ENCODE data around the gene CRYM.

The CRYM gene

GRCh38 chr16:21228361-21228872 lies 49.7 kb downstream of the CRYM start:
- H3K27ac ChIP-seq (ENCODE audit: insufficient read depth, low read length, poor library complexity, severe bottlenecking) = no peak overlapping the region
- H3K27me3 ChIP-seq (replicated peaks; ENCODE audit: control insufficient read depth, insufficient read depth, low read length, poor library complexity, severe bottlenecking) = no peaks in the 10 kb centered on the region
- no peak for DNase-seq
- H3K36me3 ChIP-seq (ENCODE audit: control insufficient read depth, insufficient read depth, low read length) = no peaks in the 10 kb centered on the region
- H3K4me3 ChIP-seq (ENCODE audit: insufficient read depth, low read depth, low read length, poor library complexity, severe bottlenecking) = no peak overlapping the region
- no peaks in the 10 kb centered on the region for H3K9me3 ChIP-seq (ENCODE audit: control insufficient read depth, low read length)
- H3K4me1 ChIP-seq (ENCODE audit: control insufficient read depth, insufficient read depth, low read length, poor library complexity, severe bottlenecking) = no peaks in the 10 kb centered on the region

- Histone ChIP-seq H3K27me3 (replicated peaks; ENCODE audit: control insufficient read depth, insufficient read depth, low read length, poor library complexity, severe bottlenecking) (no peaks in the 10 kb centered on the region), H3K9me3 (ENCODE audit: control insufficient read depth, low read length) (no peaks in the 10 kb centered on the region), H3K4me3 (ENCODE audit: insufficient read depth, low read depth, low read length, poor library complexity, severe bottlenecking) (no peak overlapping the region), H3K4me1 (ENCODE audit: control insufficient read depth, insufficient read depth, low read length, poor library complexity, severe bottlenecking) (no peaks in the 10 kb centered on the region), H3K36me3 (ENCODE audit: control insufficient read depth, insufficient read depth, low read length) (no peaks in the 10 kb centered on the region), H3K27ac (ENCODE audit: insufficient read depth, low read length, poor library complexity, severe bottlenecking) (no peak overlapping the region)
- DNase-seq = no peak
These were observed 50.2 kb downstream of the CRYM start for GRCh38 chr16:21227866-21228265.

DNA sequence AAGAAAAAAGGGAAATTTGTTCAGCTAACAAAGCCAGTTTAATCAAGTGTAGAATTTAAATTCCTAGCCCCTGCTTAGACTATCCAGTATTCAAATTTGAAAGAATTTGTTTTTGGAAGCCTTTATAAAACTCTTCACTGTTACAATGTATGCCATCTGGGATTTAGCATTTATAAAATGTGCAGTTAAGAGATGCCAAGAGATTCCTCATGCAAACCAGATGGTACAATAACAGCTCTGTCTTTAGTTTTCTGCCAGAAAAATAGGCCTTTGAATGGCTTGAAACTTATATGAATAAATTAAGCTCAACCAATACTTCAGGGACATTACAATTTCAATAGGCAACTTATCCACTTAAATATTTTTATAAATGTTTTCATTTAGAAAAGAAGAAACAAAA lies 51.3 kb downstream of the CRYM start:
- H3K9me3 ChIP-seq (ENCODE audit: control insufficient read depth, low read length) = no peaks in the 10 kb centered on the region
- no peaks in the 10 kb centered on the region for H3K4me1 ChIP-seq (ENCODE audit: control insufficient read depth, insufficient read depth, low read length, poor library complexity, severe bottlenecking)
- H3K27ac ChIP-seq (ENCODE audit: insufficient read depth, low read length, poor library complexity, severe bottlenecking) = no peak overlapping the region
- no peaks in the 10 kb centered on the region for H3K36me3 ChIP-seq (ENCODE audit: control insufficient read depth, insufficient read depth, low read length)
- no peaks in the 10 kb centered on the region for H3K27me3 ChIP-seq (replicated peaks; ENCODE audit: control insufficient read depth, insufficient read depth, low read length, poor library complexity, severe bottlenecking)
- H3K4me3 ChIP-seq (ENCODE audit: insufficient read depth, low read depth, low read length, poor library complexity, severe bottlenecking) = no peak overlapping the region
- no peak for DNase-seq

- H3K4me1 ChIP-seq (ENCODE audit: control insufficient read depth, insufficient read depth, low read length, poor library complexity, severe bottlenecking) = no peaks in the 10 kb centered on the region
- H3K27me3 ChIP-seq (replicated peaks; ENCODE audit: control insufficient read depth, insufficient read depth, low read length, poor library complexity, severe bottlenecking) = peaks cover 1% of the 10 kb centered on the region
These were observed 53.3 kb downstream of the CRYM start for GRCh38 chr16:21224800-21225199.

DNA sequence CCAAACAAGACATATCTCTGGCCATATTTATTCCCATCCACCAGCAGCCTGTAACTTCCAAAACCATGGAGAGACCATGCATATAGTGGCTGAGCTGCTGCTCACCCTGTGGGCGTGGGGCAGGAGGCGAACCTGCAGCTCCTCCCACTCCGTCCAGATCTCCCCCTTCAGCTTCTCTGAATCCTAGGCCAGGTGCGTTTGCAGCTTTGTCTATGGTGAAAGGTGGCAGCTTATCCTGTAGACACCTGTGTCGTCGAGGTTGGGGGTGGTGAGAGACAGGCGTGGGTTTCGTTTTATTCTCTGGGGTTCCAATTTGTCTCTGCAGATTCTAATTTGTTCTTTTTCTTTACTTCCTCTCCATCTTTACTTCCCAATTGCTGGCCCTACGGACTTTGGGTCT lies 54.3 kb downstream of the CRYM start:
- H3K4me3 ChIP-seq (ENCODE audit: insufficient read depth, low read depth, low read length, poor library complexity, severe bottlenecking) = no peak overlapping the region
- H3K36me3 ChIP-seq (ENCODE audit: control insufficient read depth, insufficient read depth, low read length) = no peaks in the 10 kb centered on the region
- no peak for DNase-seq
- H3K4me1 ChIP-seq (ENCODE audit: control insufficient read depth, insufficient read depth, low read length, poor library complexity, severe bottlenecking) = no peaks in the 10 kb centered on the region
- no peak overlapping the region for H3K27ac ChIP-seq (ENCODE audit: insufficient read depth, low read length, poor library complexity, severe bottlenecking)
- peaks cover 7% of the 10 kb centered on the region for H3K27me3 ChIP-seq (replicated peaks; ENCODE audit: control insufficient read depth, insufficient read depth, low read length, poor library complexity, severe bottlenecking)
- no peaks in the 10 kb centered on the region for H3K9me3 ChIP-seq (ENCODE audit: control insufficient read depth, low read length)

More at GRCh38 chr16:21224800-21225199, 53.3 kb downstream of the CRYM start:
- Histone ChIP-seq H3K36me3 (ENCODE audit: control insufficient read depth, insufficient read depth, low read length) (no peaks in the 10 kb centered on the region), H3K27ac (ENCODE audit: insufficient read depth, low read length, poor library complexity, severe bottlenecking) (no peak overlapping the region), H3K4me3 (ENCODE audit: insufficient read depth, low read depth, low read length, poor library complexity, severe bottlenecking) (no peak overlapping the region), H3K9me3 (ENCODE audit: control insufficient read depth, low read length) (no peaks in the 10 kb centered on the region)
- DNase-seq = no peak

DNA sequence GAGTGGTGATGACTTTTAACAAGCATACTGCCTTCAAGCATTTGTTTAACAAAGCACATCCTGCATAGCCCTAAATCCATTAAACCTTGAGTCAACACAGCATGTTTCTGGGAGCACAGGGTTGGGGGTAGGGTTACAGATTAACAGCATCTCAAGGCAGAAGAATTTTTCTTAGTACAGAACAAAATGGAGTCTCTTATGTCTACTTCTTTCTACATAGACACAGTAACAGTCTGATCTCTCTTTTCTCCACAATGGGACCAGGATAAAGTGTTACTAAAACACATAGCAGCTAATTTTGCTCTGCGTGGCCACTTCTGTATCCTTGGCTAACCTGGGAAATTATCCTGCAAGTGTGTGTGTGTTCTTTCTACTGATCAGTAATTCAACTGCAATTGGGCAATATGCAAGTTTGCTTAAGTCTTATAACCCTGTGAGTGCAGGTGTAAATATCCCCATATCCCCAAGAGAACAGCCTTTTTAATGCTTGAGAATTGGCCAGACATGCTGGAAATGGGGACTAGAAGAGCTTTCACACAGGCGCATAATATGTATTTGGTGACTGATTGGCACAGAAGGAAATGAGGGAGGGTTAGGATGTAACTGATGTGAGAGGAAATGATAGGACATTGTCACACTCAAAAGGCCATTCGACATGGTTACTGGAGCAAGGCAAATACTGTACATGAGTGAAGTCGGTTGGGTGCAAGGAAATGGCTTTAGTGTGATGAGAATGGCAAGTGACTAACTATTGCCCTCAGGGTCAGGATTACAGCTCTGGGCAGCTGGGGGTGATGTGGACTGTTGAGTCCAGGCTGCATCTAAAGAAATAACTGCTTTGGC lies 55.4 kb downstream of the CRYM start:
- no peaks in the 10 kb centered on the region for H3K9me3 ChIP-seq (ENCODE audit: control insufficient read depth, low read length)
- H3K27ac ChIP-seq (ENCODE audit: insufficient read depth, low read length, poor library complexity, severe bottlenecking) = no peak overlapping the region
- H3K4me3 ChIP-seq (ENCODE audit: insufficient read depth, low read depth, low read length, poor library complexity, severe bottlenecking) = no peak overlapping the region
- H3K36me3 ChIP-seq (ENCODE audit: control insufficient read depth, insufficient read depth, low read length) = no peaks in the 10 kb centered on the region
- H3K4me1 ChIP-seq (ENCODE audit: control insufficient read depth, insufficient read depth, low read length, poor library complexity, severe bottlenecking) = no peaks in the 10 kb centered on the region
- DNase-seq = no peak
- H3K27me3 ChIP-seq (replicated peaks; ENCODE audit: control insufficient read depth, insufficient read depth, low read length, poor library complexity, severe bottlenecking) = peaks cover 7% of the 10 kb centered on the region

DNA sequence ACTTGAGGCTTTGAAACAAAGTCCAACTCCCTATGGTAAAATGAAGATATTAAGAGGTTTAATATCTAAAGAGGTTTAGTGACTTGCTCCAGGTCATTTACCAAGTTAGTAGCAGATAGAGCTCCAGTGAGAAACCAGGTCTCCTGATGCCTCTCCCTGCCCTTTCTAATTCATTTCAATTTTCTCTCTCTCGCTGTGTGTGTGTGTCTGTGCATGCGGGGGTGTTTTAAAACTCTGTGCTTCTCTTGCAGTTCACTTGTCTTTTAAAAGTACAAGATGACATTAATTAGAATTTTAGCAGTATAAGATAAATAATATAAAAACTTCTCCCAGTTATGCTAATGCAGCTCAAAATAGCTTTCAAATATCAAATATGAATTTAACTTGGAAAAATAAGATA lies 58.5 kb downstream of the CRYM start:
- Histone ChIP-seq H3K36me3 (ENCODE audit: control insufficient read depth, insufficient read depth, low read length) (no peaks in the 10 kb centered on the region), H3K27ac (ENCODE audit: insufficient read depth, low read length, poor library complexity, severe bottlenecking) (no peak overlapping the region), H3K9me3 (ENCODE audit: control insufficient read depth, low read length) (no peaks in the 10 kb centered on the region), H3K4me1 (ENCODE audit: control insufficient read depth, insufficient read depth, low read length, poor library complexity, severe bottlenecking) (no peaks in the 10 kb centered on the region), H3K27me3 (replicated peaks; ENCODE audit: control insufficient read depth, insufficient read depth, low read length, poor library complexity, severe bottlenecking) (peaks cover 7% of the 10 kb centered on the region), H3K4me3 (ENCODE audit: insufficient read depth, low read depth, low read length, poor library complexity, severe bottlenecking) (no peak overlapping the region)
- DNase-seq = no peak

- H3K27me3 ChIP-seq (replicated peaks; ENCODE audit: control insufficient read depth, insufficient read depth, low read length, poor library complexity, severe bottlenecking) = peaks cover 7% of the 10 kb centered on the region
- H3K4me1 ChIP-seq (ENCODE audit: control insufficient read depth, insufficient read depth, low read length, poor library complexity, severe bottlenecking) = no peaks in the 10 kb centered on the region
- H3K4me3 ChIP-seq (ENCODE audit: insufficient read depth, low read depth, low read length, poor library complexity, severe bottlenecking) = no peak overlapping the region
- no peaks in the 10 kb centered on the region for H3K9me3 ChIP-seq (ENCODE audit: control insufficient read depth, low read length)
- no peak for DNase-seq
- H3K27ac ChIP-seq (ENCODE audit: insufficient read depth, low read length, poor library complexity, severe bottlenecking) = no peak overlapping the region
- no peaks in the 10 kb centered on the region for H3K36me3 ChIP-seq (ENCODE audit: control insufficient read depth, insufficient read depth, low read length)
These were observed 59.9 kb downstream of the CRYM start for GRCh38 chr16:21218153-21218552.

DNA sequence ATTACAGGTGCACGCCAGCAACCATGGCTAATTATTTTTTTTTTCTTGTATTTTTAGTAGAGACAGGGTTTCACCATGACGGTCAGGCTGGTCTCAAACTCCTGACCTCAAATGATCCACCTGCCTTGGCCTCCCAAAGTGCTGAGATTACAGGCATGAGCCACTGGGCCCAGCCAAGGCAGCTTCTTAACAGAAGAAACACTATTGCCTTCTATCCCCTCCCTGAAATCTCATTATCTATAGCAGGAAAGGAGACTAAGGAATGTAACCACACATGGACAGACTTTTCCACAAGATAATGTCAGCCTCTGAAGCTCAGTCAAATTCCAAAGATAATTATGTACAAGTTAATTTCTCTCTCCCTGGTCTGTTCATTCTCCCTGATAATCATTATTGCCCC lies 61.0 kb downstream of the CRYM start:
- Histone ChIP-seq H3K4me3 (ENCODE audit: insufficient read depth, low read depth, low read length, poor library complexity, severe bottlenecking) (no peak overlapping the region), H3K27ac (ENCODE audit: insufficient read depth, low read length, poor library complexity, severe bottlenecking) (no peak overlapping the region), H3K36me3 (ENCODE audit: control insufficient read depth, insufficient read depth, low read length) (no peaks in the 10 kb centered on the region), H3K9me3 (ENCODE audit: control insufficient read depth, low read length) (no peaks in the 10 kb centered on the region), H3K27me3 (replicated peaks; ENCODE audit: control insufficient read depth, insufficient read depth, low read length, poor library complexity, severe bottlenecking) (peaks cover 7% of the 10 kb centered on the region), H3K4me1 (ENCODE audit: control insufficient read depth, insufficient read depth, low read length, poor library complexity, severe bottlenecking) (no peaks in the 10 kb centered on the region)
- DNase-seq = no peak

GRCh38 chr16:21214086-21214485 lies 64.0 kb downstream of the CRYM start:
- H3K9me3 ChIP-seq (ENCODE audit: control insufficient read depth, low read length) = no peaks in the 10 kb centered on the region
- no peak overlapping the region for H3K27ac ChIP-seq (ENCODE audit: insufficient read depth, low read length, poor library complexity, severe bottlenecking)
- H3K36me3 ChIP-seq (ENCODE audit: control insufficient read depth, insufficient read depth, low read length) = no peaks in the 10 kb centered on the region
- no peaks in the 10 kb centered on the region for H3K27me3 ChIP-seq (replicated peaks; ENCODE audit: control insufficient read depth, insufficient read depth, low read length, poor library complexity, severe bottlenecking)
- H3K4me1 ChIP-seq (ENCODE audit: control insufficient read depth, insufficient read depth, low read length, poor library complexity, severe bottlenecking) = no peaks in the 10 kb centered on the region
- DNase-seq = no peak
- H3K4me3 ChIP-seq (ENCODE audit: insufficient read depth, low read depth, low read length, poor library complexity, severe bottlenecking) = no peak overlapping the region

Data from effector memory CD4-positive, alpha-beta T cell (primary cell).